Suprapubic skin (tissue), 4 donors: Measurements from ENCODE around the gene SLC30A3. TPM values are rescaled to one million over a fixed set of nuclear protein-coding genes. Genes with fewer than 3 reads are reported as not detected.

ENCODE experiments used
- DNase-seq, 2 donors: peaks; one replicate each; pipeline ENCODE4 v3.0.0-alpha.2; 2019; ENCODE audit warnings: low spot score in 2 of 2
- H3K27ac ChIP-seq: fragments of 200-600 bp; sonication (generic); one replicate; pipeline ENCODE4 v1.5.1; 2019
- H3K27me3 ChIP-seq: fragments of 200-600 bp; sonication (generic); one replicate; pipeline ENCODE4 v1.5.1; 2019
- H3K36me3 ChIP-seq: fragments of 200-600 bp; sonication (generic); one replicate; pipeline ENCODE4 v1.5.1; 2019
- H3K4me1 ChIP-seq: fragments of 200-600 bp; sonication (generic); one replicate; pipeline ENCODE4 v1.5.1; 2019
- H3K4me3 ChIP-seq: fragments of 200-600 bp; sonication (generic); one replicate; pipeline ENCODE4 v1.5.1; 2019; ENCODE audit warnings: mild to moderate bottlenecking
- H3K9me3 ChIP-seq: fragments of 200-600 bp; sonication (generic); one replicate; pipeline ENCODE4 v1.5.1; 2019
- EP300 ChIP-seq: sonication (generic); formaldehyde crosslinking; IDR thresholded peaks from one replicate; pipeline ENCODE4 v1.6.1; 2017; ENCODE audit warnings: antibody characterized with exemption
- POLR2A ChIP-seq, 2 donors: fragments of 450-650 bp; IDR thresholded peaks; one replicate each; pipeline ENCODE4 v1.6.1; 2017; ENCODE audit warnings: antibody characterized with exemption in 2 of 2, mild to moderate bottlenecking in 2 of 2, moderate library complexity in 2 of 2
- POLR2AphosphoS5 ChIP-seq, 3 donors: sonication (generic); formaldehyde crosslinking; IDR thresholded peaks; one replicate each; pipeline ENCODE4 v1.6.1; 2017; ENCODE audit warnings: antibody characterized with exemption in 3 of 3
- WGBS: methylation state at CpG from one replicate; pipeline ENCODE4 v1.1.5; 2018; 5-methylcytosine and 5-hydroxymethylcytosine counted together
- total RNA-seq, 4 donors: library from RNA; depleted of rRNA; stranded (reverse); fragments of >200 nt; gene quantifications; one replicate each; pipeline ENCODE4 v1.1.0, GENCODE V29; 2016
- TF ChIP-seq, protein P1 (sequence below), 2 donors: fragments of 200-600 bp in 1 of 2; fragments of 450-650 bp in 1 of 2; sonication (generic) in 1 of 2; IDR thresholded peaks; one replicate each; pipeline ENCODE4 v1.5.1; 2016 to 2019; ENCODE audit warnings: antibody characterized with exemption in 2 of 2, mild to moderate bottlenecking in 1 of 2, moderate library complexity in 1 of 2

Gene SLC30A3
- total RNA-seq, 4 donors from 2014 or later: not detected

DNA sequence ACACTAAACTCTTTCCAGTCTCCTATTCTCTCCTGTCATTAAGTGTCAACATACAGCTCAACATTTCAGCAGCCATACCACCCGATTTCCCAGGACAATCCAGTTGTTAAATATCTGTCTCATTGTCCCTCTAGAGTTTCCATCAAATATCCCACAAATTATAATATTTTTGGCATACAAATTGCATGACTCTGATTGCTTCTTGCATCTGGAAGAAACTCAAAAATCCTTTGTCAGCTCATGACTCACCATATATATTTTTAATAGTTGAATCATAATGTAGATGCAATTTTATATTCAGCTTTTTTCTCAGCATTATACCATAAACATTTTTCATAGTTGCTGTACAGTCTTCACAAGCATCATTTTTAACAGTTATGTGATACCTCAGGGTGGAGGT is 7.2 kb downstream of the SLC30A3 start:
- TF ChIP-seq POLR2A (IDR thresholded peaks at IDR 0.05) (no peak), EP300 (no peak), POLR2AphosphoS5 (IDR thresholded peaks at IDR 0.05) (no peak)
- TF ChIP-seq, protein P1, sequence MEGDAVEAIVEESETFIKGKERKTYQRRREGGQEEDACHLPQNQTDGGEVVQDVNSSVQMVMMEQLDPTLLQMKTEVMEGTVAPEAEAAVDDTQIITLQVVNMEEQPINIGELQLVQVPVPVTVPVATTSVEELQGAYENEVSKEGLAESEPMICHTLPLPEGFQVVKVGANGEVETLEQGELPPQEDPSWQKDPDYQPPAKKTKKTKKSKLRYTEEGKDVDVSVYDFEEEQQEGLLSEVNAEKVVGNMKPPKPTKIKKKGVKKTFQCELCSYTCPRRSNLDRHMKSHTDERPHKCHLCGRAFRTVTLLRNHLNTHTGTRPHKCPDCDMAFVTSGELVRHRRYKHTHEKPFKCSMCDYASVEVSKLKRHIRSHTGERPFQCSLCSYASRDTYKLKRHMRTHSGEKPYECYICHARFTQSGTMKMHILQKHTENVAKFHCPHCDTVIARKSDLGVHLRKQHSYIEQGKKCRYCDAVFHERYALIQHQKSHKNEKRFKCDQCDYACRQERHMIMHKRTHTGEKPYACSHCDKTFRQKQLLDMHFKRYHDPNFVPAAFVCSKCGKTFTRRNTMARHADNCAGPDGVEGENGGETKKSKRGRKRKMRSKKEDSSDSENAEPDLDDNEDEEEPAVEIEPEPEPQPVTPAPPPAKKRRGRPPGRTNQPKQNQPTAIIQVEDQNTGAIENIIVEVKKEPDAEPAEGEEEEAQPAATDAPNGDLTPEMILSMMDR (IDR thresholded peaks at IDR 0.05): no peak
- Histone ChIP-seq H3K27ac (no peak overlapping the region), H3K9me3 (no peaks in the 10 kb centered on the region), H3K36me3 (no peaks in the 10 kb centered on the region), H3K4me3 (no peak overlapping the region), H3K4me1 (no peaks in the 10 kb centered on the region), H3K27me3 (peaks cover 73% of the 10 kb centered on the region)
- 21% methylated on average over 1 of the region's 1 CpG for WGBS
- no peak for DNase-seq

GRCh38 chr2:27255187-27255586 is 7.7 kb downstream of the SLC30A3 start:
- no peak overlapping the region for H3K27ac ChIP-seq
- H3K4me3 ChIP-seq: no peak overlapping the region
- H3K9me3 ChIP-seq: no peaks in the 10 kb centered on the region
- H3K27me3 ChIP-seq: peaks cover 73% of the 10 kb centered on the region
- TF ChIP-seq, protein P1 (IDR thresholded peaks at IDR 0.05): no peak
- no peak for TF ChIP-seq POLR2AphosphoS5 (IDR thresholded peaks at IDR 0.05)
- no peak for TF ChIP-seq POLR2A (IDR thresholded peaks at IDR 0.05)
- no peak for TF ChIP-seq EP300
- no peak for DNase-seq
- H3K4me1 ChIP-seq: no peaks in the 10 kb centered on the region
- no peaks in the 10 kb centered on the region for H3K36me3 ChIP-seq
- 47% methylated on average over 13 of the region's 13 CpGs for WGBS

GRCh38 chr2:27251766-27252165 is 11.1 kb downstream of the SLC30A3 start:
- Histone ChIP-seq H3K4me3 (no peak overlapping the region), H3K27me3 (peaks cover 52% of the 10 kb centered on the region), H3K27ac (no peak overlapping the region), H3K36me3 (no peaks in the 10 kb centered on the region), H3K9me3 (no peaks in the 10 kb centered on the region), H3K4me1 (no peaks in the 10 kb centered on the region)
- WGBS: 86% methylated on average over 13 of the region's 13 CpGs
- TF ChIP-seq POLR2AphosphoS5 (IDR thresholded peaks at IDR 0.05): no peak
- no peak for TF ChIP-seq POLR2A (IDR thresholded peaks at IDR 0.05)
- no peak for TF ChIP-seq EP300
- TF ChIP-seq, protein P1 (IDR thresholded peaks at IDR 0.05): no peak
- DNase-seq: no peak

DNA sequence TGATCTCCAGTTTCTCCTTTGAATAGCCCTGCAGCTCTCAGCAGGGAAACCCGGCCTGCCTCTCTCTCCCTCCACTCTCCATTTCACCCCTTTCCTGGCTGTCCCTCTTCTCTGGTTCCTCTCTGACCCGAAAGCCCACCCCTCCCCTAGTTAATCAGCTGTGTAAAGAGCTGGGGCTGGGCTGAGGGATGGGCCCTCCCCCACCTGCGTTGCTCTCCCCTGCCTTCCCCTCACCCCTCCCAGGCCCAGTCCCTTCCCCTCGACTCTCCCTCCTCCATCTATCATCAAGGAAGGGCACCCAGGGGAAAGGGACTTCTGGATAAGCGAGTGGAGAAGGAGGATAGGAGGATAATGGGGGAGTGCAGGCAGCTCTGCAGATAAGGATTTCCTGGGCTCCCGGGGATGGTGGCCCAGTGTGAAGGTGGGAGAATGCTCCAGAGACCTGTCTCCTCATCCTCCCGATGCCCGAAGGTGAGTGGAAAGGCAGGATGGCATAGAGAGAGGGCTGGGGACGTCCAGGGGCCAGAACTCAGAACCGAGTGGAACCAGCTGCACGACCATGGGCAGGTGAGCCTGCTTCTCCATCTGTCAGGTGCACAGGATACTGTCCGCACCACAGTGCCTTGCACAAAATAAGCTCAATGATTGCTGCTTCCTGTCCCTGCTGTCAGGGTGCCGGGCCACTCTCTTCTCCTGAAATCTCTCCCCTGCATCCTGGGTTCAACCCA is 12.0 kb downstream of the SLC30A3 start:
- WGBS: 59% methylated on average over 12 of the region's 13 CpGs
- H3K27me3 ChIP-seq: peaks cover 43% of the 10 kb centered on the region

More for the DNA sequence above, 12.0 kb downstream of the SLC30A3 start:
- H3K4me1 ChIP-seq: no peaks in the 10 kb centered on the region
- no peaks in the 10 kb centered on the region for H3K9me3 ChIP-seq
- no peak overlapping the region for H3K4me3 ChIP-seq
- H3K36me3 ChIP-seq: no peaks in the 10 kb centered on the region
- TF ChIP-seq EP300 (no peak), POLR2AphosphoS5 (IDR thresholded peaks at IDR 0.05) (no peak), POLR2A (IDR thresholded peaks at IDR 0.05) (no peak)
- TF ChIP-seq, protein P1 (IDR thresholded peaks at IDR 0.05): no peak
- no peak for DNase-seq
- H3K27ac ChIP-seq: no peak overlapping the region
